NCI-H2196 treated with DMSO at 0.1 percent for 48 hours (cell line): ENCODE data around the gene HIVEP3.

Experiments
- DNase-seq: peaks from one replicate; lab custom pipeline; 2025; ENCODE audit not compliant: unreplicated experiment; lab: John Stamatoyannopoulos, UW

Gene HIVEP3

DNA sequence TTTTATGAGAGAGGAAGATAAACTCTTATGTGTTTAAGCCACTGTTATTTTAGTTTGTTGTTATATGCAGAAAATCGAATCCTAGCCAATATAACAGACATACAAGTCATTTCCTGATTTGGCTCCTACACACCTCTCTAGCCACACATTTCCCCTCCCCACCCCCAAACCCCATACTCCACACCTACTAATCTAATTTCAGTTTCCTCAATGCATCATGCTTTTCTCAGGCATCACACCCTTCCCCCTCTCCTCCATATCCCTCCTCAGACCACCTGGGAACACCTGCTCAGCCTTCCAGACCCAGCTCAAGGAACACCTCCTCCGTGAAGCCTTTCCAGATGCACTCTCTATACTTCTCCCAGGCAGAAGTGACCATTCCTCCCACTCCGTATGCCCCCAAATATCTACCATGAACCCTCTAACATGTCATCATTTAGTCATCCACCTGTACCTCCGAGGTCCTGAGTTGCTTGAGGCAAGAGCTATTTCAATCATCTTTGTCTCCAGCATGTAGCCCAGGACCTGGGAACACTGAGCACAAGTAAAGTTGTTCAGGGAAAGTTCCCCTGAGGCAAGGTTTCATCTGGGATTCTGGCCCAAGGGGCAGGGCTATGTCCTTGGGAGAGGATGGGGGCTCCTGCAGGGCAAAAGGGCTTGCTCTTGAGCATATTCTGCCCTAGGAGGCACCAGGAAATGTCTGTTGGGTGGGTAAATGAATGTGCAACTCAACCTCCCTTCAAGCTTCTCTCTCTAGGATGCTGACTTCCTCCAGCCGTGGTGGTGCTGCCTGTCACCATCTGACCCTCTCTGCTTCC lies 126.8 kb downstream of the HIVEP3 start:
- no peak for DNase-seq

DNA sequence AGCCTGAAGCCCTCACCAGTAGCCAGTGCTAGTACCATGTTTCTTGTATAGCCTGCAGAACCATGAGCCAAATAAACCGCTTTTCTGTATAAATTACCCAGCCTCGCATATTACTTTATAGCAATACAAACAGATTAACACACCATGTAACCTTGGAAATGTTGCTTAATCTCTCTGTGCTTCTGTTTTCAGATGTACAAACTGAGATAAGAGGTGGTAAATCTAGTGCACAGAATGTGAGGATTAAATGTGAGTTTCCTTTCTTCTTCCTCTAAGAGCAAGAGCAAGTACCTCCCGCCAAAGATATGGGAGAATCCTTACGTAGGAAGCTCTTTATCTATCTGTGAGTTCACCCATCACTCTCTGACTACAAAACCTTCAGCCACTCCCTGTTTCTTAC lies 128.4 kb downstream of the HIVEP3 start:
- no peak for DNase-seq

- DNase-seq, result no peak
Observed at GRCh38 chr1:41789661-41790330, 128.9 kb downstream of the HIVEP3 start.

DNA sequence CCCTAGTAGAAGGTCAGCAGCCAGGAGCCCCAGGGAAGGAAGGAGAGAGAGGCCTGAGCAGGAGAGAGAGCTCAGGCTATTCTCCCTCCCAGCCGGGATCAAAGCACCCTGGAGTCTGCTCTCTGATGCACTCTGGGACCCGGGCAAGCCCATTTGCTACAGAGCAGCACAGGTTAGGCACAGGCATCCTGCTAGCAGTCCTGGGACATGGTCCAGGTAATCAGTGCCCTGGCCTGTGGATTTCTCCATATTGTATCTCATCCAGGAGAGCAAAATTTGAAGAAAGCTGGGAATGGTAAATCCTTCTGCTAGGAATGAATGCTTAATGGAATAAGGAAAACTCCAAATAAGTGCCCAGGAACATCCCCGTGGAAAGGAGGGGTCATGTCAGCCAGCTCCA lies 130.3 kb downstream of the HIVEP3 start:
- no peak for DNase-seq

DNA sequence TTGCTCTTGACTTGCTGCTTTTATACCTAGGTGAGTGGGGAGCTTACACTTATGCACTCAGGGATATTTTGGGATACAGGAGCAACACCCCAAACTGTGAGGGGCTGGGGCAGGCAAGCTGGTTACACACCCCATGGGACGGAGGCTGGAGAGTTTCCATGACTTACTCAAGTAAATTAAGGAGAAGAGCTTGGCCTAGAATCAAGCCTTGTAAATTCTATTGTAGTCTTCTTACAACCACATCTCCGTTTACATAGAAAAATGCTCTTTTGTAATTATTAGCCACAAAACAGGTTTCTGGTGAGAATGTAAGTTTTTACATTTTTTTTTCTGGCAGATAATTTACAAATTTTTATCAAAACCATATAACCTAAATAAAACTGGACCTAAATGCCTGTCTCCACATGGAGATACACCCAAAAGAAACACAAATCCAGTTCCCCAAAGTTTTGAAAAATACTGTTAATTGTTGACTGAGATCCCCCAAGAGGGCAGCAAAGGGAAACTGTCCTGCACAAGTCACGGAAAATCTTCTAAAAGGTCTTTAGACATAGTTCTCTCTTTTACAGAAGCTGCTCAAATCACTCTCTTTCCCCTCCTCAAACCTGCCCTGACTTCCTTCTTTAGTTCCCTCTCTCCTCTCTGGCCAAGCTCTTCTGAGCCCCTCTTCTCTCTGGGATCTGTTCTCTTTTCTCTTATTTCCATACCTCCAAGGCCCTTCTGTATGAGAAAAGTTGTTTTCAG lies 134.0 kb downstream of the HIVEP3 start:
- no peak for DNase-seq

- DNase-seq, result no peak
Observed at GRCh38 chr1:41783189-41783639, 135.5 kb downstream of the HIVEP3 start.

- no peak for DNase-seq
Observed at GRCh38 chr1:41780916-41781315, 137.8 kb downstream of the HIVEP3 start.

DNA sequence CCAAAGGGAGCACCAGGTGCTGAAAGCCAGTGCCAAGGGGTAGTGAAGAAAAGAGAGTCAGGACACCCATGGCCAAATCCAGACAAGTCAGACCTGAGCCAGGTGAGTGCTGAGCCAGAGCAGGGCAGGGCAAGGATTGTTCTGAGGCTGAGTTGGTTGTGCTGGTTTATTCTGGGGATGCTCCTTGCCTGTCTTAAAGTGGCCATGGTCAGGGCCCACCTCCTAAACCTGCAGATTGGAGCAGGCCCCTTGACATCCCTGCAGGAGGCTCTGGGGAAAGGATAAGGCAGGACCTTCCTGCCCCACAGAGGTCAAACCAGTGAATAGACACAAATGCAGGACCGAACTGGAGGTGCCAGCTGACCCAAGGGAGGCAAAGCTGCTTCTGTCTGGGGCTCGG lies 138.4 kb downstream of the HIVEP3 start:
- no peak for DNase-seq

DNA sequence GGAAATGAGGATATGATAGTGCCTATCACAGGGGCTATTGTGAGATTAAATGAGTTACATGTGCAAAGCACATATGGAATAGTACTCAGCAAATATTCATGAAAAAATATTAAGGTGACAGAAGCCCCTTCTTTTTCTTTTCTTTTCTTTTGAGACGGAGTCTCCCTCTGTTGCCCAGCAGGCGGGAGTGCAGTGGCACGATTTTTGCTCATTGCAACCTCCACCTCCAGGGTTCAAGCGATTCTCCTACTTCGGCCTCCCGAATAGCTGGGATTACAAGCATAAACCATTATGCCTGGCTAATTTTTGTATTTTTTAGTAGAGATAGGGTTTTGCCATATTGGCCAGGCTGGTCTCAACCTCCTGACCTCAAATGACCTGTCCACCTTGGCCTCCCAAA lies 139.4 kb downstream of the HIVEP3 start:
- DNase-seq, result no peak

DNA sequence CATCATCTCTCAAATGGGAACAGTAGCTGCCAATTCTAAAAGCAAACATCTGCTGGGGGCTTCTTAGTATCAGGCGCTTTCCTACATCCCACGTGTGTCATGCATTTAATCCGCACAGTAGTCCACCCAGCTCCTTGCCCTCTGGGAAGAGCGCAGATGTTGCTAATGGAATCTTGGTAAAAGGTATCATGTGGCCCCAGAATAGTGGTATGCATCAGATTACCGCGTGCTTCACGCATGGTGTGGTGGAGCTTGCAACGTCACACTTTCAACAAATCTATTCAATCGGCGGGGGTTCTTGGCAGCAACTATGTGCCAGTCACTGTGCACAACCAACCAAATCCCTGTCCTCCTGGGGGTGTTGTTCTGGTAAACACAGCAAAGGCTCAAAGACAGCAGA lies 141.0 kb downstream of the HIVEP3 start:
- no peak for DNase-seq

- no peak for DNase-seq
Observed at GRCh38 chr1:41776891-41777441, 141.8 kb downstream of the HIVEP3 start.

DNA sequence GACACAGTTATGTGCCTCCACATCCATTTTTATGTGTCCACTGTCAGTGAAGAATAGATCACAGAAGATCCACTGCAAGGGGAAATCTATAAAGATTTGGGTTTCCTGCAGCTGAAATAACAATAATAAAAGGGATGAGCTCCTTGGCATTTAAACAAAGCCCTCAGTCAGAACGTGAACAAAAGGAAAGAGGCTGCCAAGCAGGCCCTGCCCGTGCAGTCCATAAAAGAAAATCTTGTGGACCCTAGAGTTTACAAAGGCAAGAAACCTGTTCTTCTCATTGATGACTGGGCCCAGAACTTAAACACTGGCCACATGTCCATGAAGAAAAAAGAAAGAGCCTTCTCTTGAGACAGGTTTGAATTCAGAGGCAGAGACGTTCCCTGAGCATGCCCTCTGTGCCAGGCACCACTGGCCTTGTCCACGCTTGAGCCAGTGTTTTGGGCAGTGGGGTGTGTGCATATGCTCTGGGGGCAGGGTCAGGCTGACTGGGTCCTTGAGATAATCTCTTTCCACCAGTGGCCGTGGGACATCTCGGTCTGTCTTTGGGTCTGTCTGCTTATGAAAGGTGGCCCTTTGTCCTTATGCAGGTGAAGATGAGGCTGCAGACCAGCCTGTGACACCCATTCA lies 142.7 kb downstream of the HIVEP3 start:
- no peak for DNase-seq

- no peak for DNase-seq
Observed at GRCh38 chr1:41774471-41774990, 144.2 kb downstream of the HIVEP3 start.

- no peak for DNase-seq
Observed at GRCh38 chr1:41773842-41774241, 144.9 kb downstream of the HIVEP3 start.

DNA sequence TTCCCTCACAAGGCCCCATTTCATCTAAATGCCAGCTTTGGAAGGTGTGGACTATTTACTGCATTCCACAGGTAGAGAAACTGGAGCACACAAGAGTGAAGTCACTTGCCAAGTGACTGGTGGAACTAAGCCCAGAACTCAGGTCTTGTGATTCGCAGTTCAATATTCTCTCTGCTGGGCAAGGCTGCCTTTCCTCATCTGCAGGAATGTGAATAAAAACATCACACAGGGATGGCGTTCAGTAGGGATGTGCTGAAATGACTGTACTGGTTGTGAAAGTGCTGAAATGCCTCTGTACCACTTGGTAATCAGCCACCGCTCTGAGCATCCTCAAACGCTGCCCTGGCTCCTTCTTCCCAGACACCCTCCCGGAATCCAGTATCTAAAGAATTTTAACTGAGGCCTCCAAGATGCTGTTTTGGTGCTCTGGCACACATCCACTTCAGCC lies 145.6 kb downstream of the HIVEP3 start:
- no peak for DNase-seq

DNA sequence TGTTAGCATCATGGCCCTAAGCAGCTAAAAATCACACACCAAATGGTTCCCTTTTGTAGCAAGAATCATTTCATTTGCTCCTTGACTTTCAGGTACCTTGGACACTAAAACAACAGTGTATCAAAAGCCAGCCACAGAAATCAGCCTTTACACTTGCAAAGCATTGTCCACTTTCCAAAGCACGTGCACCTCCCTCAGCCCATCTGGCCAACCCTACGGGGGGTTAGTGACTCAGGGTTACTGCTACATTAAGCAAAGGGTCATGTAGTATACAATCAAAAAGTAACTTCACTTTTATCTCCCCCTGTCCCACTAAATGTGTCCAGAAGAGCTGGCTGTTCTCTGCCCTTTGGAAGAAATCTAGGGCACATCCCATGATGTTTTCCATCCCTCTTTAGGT lies 149.7 kb downstream of the HIVEP3 start:
- no peak for DNase-seq

DNA sequence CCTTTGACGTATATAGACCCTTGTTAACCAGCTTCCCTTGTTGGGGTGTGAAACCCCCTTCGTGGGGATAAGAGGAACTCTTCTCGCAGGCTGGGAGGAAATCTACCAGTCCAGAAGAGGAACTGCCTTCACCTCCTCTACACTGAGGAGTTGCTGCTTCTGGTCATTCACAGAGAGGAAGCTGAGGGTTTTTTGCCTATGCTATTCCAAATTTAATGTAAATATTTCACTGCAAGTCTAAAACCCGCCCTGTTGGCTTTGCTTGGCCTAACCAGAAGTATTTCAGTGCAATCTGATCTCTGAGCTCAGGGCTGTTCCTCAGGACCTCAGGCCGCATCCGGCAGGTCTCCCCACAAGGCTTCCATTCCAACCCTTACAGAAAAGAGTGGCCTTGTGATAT lies 150.1 kb downstream of the HIVEP3 start:
- DNase-seq, result no peak

DNA sequence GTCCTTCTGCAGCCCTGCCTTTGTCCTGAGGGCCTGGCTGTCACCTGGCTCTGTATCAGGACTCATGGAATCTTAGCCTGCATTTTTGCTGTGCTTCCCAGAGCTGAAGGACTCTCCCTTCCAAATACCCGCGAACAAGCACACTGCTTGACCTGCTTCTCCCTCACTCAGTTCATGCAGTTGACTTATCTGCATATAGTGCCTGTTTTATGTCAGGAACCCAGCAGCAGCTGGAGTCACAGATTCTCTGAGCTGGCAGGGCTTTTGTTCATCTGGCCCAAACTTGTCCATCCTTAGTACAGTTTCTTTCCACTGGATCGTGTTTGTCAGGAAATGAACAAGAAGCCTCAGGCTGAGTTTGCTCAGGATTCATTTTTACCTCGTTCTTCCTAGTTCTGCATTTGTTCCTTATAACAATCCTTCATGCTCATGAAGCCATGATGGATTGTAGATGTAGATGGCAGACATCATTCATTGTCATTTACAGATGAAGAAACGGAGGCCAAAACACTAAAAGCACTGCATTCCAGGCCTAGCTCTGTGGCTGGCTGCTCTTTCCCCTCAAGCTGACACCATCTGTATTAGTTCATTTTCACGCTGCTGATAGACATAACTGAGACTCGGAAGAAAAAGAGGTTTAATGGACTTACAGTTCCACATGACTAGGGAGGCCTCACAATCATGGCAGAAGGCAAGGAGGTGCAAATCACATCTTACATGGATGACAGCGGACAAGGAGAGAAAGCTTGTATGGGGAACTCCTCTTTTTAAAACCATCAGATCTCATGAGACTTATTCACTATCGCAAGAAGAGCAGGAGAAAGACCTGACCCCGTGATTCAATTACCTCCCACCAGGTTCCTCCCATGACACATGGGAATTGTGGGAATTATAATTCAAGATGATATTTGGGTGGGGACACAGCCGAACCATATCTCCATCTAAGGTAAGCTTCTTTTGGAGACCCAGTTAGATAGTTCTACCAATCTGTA lies 150.9 kb downstream of the HIVEP3 start:
- DNase-seq, result no peak

GRCh38 chr1:41766546-41766945 lies 152.2 kb downstream of the HIVEP3 start:
- no peak for DNase-seq

DNA sequence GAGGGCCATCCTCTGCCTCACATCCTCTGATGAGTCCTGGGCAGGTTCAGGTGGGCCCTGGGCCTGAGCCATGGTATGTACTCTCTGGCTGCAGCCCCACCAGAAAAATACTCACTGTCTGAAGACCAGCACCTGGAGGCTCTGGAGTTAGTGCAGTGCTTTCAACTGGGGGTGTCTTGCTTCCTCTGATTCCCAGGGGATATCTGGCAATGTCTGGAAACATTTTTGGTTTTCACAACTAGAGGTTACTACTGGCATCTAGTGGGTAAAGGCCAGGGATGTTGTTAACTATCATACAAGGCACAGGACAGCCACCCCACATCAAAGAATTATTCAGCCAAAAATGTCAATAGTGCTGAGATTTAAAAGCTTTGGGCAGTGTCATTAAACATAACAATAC lies 152.7 kb downstream of the HIVEP3 start:
- no peak for DNase-seq
